ENCODE data around the gene SLC16A7.
A peak's percentile ranks its signal among the peaks of the same experiment; 100 is the strongest.

SLC16A7 gene

GRCh38 chr12:59624732-59625460, 29.1 kb downstream of the SLC16A7 start:
- TF ChIP-seq CTCF (IDR thresholded peaks at IDR 0.05; ENCODE audit: insufficient read depth, low read depth, low read length, missing control alignments), result no peak
- no peak overlapping the region for H3K4me3 ChIP-seq (ENCODE audit: low read length)
- no peak for DNase-seq (ENCODE audit: low read depth)

GRCh38 chr12:59626382-59626781, 30.6 kb downstream of the SLC16A7 start:
- no peak for TF ChIP-seq CTCF (IDR thresholded peaks at IDR 0.05; ENCODE audit: insufficient read depth, low read depth, low read length, missing control alignments)
- peak; percentile 82 for DNase-seq (ENCODE audit: low read depth)
- H3K4me3 ChIP-seq (ENCODE audit: low read length), result no peak overlapping the region

GRCh38 chr12:59627582-59627981, 31.8 kb downstream of the SLC16A7 start:
- TF ChIP-seq CTCF (IDR thresholded peaks at IDR 0.05; ENCODE audit: insufficient read depth, low read depth, low read length, missing control alignments), result no peak
- DNase-seq (ENCODE audit: low read depth), result no peak
- H3K4me3 ChIP-seq (ENCODE audit: low read length), result no peak overlapping the region

GRCh38 chr12:59629890-59630289, 34.1 kb downstream of the SLC16A7 start:
- H3K4me3 ChIP-seq (ENCODE audit: low read length), result no peak overlapping the region
- no peak for DNase-seq (ENCODE audit: low read depth)
- no peak for TF ChIP-seq CTCF (IDR thresholded peaks at IDR 0.05; ENCODE audit: insufficient read depth, low read depth, low read length, missing control alignments)

- DNase-seq (ENCODE audit: low read depth), result no peak
- TF ChIP-seq CTCF (IDR thresholded peaks at IDR 0.05; ENCODE audit: insufficient read depth, low read depth, low read length, missing control alignments), result no peak
- no peak overlapping the region for H3K4me3 ChIP-seq (ENCODE audit: low read length)
Observed at GRCh38 chr12:59632408-59632807, 36.6 kb downstream of the SLC16A7 start.

GRCh38 chr12:59634254-59634653, 38.4 kb downstream of the SLC16A7 start:
- H3K4me3 ChIP-seq (ENCODE audit: low read length), result no peak overlapping the region
- DNase-seq (ENCODE audit: low read depth), result no peak

More at GRCh38 chr12:59634254-59634653, 38.4 kb downstream of the SLC16A7 start:
- TF ChIP-seq CTCF (IDR thresholded peaks at IDR 0.05; ENCODE audit: insufficient read depth, low read depth, low read length, missing control alignments), result no peak
